GM18868 (cell line): Measurements from ENCODE around the gene NRG2.
A peak's percentile ranks its signal among the peaks of the same experiment; 100 is the strongest.

Source experiments
- ATAC-seq: cut with Tn5 transposase; IDR thresholded peaks from one replicate; pipeline ENCODE4 v1.9.1; 2021; ENCODE audit warnings: mild to moderate bottlenecking, moderate library complexity; ENCODE audit not compliant: unreplicated experiment

The NRG2 gene

DNA sequence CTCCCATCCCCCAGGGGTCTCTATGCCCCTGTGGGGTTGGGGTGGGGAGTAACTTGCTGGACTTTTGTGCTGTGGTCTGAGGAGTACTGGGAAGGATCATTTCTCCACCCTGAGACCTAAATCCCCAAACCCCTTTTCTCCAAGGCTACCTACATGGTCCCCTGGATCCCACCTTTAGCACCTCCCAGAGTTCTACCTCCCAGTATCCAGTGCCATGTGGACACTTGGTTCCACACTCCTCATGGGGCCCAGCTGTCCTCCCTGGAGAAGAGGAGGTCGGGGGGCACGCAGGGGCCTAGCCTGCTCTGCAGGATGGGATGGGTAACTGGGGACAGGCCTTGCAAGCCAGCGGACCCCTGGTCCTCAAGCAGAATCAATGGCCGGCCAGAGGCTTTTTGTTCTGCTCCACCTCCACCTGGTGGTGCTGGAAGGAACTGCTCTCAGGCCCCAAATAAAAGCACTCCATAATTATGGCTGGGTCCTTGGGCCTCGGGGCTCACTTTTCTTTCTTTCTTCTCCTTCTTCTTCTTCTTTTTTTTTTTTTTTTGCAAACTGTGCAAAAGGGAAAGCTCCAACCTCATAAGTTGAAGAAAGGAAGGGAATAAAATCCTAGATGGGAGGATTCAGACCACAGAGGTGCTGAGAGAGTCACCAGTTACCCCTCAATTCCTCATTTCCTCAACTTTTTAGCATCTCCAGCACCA, 179.1 kb downstream of the NRG2 start:
- no peak for ATAC-seq

DNA sequence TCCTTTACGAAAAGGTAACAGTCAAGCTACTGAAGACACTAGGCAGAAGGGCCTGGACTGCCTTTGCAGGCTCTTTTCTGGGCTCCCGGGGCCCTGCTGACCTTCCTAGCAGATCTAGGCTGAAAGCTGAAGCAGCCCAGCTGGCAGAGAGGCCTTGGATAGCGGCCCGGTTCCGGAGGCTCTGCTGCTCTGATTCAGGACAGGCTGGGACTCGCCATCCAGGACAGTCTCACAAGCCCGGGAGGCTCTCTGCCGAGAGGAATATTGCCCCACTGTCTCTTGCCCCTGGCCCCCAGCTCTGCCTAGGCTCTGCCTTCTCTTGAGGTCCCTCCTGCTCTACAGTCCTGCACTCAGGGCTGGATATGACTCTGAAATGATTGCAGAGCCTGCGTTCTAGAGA, 179.7 kb downstream of the NRG2 start:
- ATAC-seq, result no peak

DNA sequence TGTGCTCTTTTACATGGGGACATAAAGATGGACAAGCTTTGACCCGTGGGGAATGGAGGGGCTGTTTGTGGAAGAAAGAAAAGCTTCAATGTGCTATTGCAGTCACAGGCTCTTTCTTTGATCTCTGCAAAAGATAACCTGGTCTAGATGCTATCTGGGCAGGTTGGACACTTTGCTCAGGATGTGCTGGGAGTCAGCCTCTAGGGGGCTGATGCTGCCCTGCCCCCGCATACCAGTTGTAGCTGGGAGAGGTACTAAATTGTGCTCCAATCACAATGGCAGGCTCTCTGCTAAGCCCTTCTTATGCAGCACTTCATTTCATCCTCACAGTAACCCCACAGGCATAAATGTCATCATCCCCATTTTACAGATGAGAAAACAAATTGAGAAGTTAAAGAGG, 180.3 kb downstream of the NRG2 start:
- ATAC-seq, result no peak

DNA sequence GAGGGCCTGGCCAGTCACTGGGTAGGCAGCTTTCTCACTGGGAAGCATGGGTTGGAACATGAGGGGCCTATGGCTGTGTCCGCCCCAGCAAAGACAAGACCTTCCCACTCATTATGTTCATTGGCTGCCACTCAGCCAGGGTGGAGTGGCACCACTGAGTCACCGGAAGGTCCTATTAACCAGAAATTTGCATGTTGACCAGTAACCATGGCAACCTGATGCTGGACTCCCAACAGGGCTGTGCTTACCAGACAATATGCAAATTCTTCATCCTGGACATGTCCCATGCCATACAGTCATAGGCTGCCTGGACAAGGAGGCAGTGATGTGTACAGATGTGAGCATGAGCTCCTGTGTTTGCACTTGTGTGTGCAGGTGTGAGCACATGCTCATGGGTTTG, 180.8 kb downstream of the NRG2 start:
- ATAC-seq, result no peak

DNA sequence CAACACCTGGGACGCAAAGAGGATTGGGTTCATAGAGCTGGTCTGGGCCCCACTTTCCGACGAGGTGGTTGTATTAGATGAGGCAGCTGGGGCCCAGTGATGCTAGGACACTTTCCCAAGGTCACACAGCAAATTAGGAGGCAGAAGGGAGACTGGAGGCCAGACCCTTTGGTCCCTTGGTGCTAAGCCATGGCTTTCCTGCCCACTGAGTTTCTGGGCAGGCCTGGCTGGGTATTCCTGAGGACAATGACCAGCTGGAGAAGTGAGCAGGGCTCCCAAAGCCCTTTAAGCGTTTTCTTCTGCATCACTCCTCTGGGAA, 181.3 kb downstream of the NRG2 start:
- ATAC-seq, result no peak

DNA sequence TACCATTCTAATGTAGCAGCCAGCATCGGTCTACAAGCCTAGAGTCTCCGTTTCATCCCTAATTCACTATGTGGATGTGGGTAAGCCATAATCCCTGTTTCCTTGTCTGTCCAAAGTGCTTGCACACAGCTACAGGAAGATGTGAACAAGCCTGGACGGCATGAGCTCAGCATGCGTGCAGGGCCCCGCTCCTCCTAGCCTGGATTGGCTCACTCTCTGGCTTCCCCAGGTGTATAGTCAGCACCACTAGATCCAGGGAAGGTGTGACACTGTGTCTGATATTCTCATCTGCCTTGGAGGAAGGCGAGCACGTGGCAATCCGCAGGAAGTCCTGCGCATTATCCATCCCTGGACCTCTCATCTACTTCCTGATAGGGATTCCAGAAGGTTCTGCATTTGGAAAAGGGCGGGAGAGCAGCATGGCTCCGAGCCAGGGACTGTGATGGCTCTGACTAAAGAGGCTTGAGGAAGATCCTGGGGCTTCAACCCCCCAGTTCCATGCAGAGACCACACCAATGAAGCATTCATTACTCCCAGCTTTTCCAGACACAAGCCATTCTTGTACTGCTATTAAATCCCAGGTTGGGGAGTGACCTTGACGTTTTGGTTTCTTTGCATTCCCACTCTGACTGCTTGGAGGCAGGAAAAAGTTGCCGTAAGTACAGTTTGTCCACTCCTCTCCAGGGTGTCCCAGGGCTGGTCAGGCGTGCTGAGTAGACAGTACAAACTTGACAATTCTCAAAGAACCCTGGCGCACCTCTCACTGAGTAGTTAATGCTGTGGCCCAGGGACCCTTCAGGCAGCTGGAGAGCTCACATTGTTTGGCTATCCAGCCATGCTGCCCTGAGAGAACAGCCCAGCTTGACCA, 181.8 kb downstream of the NRG2 start:
- ATAC-seq, result no peak

DNA sequence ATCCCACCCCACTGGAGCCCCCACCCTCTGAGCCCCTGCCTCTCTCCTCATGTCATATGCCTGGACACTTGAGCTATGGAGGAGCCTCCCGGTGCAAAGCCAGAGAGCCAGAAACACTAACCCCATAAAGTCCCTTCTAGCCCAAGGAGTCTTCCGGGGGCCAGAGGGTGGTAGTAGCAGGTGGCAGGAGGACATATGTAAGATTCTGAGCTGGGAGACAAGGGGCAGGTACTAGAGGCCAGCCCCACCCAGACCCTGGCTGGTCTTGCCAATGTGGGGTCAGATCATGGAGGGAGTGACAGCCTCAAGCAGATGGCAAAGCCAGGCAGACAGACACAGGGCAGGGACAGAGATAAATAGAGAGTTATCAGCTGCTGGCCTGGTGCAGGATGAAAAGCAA, 184.1 kb downstream of the NRG2 start:
- ATAC-seq, result no peak

DNA sequence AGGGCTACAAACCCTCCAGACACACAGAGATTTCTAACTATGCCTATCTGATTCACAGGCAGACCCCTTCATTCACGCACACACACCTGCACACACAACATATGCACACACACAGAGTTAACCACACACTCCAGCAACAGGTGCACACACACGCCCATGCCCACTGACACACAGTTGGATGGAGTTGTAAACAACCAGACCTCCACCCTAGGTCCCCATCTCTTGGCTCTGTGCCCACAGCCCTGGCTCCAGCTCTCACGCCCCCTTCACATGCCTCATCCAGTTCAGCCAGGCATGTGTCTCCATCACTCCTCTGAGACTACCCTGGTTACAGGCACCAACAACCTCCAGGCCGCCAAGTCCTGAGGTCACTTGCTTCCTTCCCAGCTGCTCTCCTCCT, 186.4 kb downstream of the NRG2 start:
- no peak for ATAC-seq

DNA sequence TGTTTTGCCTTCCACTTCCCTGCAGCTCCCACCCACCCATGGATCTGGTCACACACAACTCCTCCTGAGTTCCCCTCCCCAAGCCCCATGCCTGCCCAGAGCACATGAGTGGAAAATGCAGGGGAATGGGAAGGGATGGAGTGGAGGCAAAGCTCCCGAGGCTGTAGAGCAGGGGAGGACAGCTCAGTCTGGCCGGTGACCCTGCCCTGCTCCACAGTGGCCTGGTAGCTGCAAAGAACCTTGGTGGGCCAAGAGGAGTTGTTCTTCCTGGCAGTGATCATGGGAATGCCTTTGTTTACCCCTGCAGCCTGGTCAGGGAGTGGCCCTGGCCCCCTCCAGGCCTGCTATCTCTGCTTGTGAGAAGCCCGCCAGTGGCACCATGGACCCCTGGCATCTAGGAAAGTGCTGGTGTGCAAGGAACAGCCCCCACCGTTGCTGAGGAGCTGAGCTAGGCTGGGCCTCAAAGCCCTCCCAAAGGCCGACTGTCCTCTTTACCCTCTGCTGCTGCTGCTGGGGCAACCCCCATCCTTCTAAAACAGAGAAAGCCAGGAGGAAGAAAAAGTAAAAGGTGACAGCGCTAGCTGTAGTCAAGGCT, 187.1 kb downstream of the NRG2 start:
- no peak for ATAC-seq

DNA sequence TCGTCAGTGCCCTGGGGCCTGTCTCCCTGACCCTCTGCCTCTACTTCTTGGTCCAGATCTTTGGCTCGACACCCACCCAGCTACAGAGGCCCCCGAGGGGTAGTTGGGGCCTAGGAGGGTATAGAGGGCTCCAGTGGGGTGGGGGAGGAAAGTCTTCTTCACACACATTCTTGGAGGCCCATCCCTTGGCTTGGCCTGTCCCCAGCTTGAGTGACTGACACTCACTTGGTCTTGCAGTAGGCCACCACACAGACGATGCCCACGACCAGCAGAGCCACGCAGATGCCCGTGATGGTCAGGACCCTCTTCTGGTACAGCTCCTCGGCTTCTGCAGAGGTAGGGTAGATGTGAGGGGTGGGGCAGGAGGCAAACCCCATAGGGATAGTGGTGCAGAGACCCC, 187.6 kb downstream of the NRG2 start:
- no peak for ATAC-seq

DNA sequence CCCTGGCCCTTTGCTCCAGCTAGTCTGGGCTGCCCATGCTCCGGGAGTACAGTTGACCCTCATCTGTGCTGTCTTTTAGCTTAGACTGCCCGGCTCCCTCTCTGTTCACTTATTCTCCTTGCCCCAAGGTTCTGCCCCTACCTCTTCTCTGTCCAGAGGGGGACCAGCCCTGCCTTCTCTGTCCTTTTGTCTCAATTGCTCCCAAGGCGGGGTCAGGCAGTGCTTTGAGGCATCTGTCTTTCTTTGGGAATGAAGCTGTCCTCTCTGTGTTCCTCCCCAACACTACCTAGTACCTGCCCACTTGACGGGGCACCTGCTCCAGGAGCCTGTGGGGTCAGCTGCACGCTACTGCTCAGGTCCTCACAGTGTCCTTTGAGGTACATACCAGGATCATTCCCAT, 188.1 kb downstream of the NRG2 start:
- ATAC-seq, result no peak

DNA sequence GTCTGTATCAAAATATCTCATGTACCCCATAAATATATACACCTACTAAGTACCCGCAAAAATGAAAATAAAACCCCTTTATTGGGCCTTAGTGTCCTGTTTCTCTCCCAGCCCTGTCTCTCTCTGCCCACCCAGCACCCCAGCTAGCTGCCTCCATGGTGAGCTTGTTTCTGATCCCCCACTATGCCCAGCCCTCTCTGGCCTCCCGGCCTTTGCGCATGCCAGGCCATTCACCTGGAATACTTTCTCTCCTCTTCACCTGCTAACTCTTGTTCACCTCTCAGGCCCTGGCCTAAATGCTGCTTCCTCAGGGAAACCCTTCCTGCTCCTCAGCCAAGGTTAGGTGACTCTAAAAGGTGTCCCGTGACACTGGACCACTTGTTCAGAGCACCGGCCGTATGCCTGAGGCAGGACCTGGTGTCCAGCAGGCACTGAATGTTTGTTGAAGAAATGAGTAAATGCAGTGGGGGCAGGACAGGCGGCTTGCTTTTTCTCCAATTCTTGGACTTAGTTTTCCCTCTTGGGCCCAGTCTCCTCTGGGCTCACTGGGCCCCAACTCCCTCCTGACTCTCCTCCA, 189.0 kb downstream of the NRG2 start:
- ATAC-seq, result no peak

DNA sequence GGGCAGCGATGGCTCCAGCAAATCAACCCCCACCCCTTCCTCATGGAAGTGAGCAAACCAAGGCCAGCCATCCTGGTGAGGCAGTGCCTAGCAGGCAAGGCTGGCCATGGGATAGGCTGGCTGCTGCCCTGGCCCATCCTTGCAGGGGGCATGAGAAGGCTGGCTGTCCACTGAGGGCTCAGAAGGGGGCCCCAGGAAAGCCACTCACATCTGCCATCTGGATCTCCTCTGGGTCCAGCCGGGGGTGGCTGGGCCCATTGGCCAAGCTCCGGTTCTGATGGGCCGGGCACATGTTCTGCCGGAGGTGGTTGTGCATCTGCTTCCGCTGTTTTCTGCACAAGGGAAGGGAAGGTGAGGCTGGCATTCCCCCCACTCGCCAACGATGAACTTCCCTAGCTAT, 190.4 kb downstream of the NRG2 start:
- ATAC-seq, result no peak

DNA sequence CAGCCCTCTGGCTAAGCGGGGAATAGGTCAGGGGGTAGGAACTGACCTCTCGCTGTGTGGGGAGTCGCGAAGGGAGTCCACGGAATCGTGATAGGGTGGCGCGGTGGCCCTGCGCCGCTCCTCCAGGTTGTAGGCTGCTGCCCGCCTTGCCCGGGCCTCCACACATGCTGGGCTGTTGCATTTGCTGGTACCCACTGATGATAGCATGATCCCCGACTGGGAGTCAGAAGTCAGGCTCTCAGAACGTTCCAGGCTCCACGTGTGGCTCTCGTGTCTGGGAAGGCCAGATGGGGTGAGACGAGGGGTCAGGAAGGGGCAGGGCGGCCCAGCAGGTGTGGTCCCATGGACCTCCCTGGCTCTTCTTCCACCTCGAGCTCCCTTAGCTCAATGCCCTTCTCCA, 191.5 kb downstream of the NRG2 start:
- ATAC-seq, result no peak

DNA sequence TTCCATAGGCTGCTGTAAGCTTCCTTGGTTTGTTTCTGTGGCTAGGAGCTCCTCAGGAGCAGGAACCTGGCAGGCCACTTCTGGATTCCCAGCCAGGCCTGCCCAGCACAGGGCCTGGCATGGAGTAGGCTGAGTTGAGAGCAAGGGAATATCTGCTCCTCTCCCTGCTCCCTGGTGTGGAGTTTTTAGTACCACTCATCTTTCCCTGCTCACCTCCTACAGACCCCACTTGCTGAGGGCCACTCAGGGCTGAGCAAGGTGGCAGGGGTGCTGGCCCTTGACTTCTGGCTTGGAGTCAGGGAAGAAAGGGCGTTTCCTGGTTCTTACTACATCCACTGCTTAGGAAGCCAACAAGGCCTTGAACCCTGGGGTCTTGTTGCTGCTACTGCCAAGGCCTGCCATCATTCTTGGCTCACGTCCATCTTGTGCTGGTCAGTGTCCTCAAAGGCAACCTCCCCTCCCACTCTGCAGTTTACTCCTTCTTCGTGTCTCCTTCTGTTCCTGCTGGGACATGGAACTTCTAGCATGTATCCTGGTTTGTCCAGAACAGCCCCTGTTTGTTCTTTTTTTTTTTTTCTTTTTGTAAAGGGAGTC, 192.6 kb downstream of the NRG2 start:
- no peak for ATAC-seq

DNA sequence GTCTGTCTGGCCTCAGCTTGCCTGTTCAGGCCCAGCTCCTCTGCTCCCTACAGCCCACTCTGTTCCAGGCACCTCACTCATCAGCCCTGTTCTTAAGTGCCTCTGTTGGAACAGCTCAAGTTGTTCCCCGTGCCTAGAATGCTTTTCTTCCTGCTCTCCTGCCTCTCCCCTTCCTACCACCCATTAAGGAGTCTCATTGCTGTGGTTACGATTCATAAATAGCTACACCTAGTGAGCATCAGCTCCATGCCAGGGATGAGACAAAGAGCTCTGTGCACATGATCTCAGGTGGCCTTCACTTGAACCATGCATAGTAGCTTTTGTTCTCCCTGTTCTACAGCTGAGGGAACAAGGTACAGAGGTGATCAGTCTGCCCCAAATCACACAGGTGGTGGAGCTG, 193.2 kb downstream of the NRG2 start:
- no peak for ATAC-seq

DNA sequence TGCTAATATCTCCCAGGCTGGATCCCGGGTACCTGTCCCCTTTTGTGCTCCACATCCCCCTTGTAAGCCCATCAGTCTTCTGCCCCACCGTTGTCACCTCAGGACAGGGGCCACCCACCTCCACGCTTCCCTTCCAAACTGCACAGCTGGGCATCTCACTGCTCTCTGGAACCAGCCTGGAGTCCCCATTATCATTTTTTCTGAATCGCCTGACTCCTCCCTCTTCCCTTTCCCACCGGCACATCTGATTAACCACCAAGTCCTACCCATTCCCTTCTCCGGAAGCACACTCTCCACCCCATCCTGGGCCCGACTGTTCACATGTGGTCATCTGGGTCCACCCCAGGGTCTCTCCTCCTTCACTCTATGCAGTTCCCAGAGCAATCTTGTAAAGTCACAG, 193.6 kb downstream of the NRG2 start:
- ATAC-seq, result no peak

DNA sequence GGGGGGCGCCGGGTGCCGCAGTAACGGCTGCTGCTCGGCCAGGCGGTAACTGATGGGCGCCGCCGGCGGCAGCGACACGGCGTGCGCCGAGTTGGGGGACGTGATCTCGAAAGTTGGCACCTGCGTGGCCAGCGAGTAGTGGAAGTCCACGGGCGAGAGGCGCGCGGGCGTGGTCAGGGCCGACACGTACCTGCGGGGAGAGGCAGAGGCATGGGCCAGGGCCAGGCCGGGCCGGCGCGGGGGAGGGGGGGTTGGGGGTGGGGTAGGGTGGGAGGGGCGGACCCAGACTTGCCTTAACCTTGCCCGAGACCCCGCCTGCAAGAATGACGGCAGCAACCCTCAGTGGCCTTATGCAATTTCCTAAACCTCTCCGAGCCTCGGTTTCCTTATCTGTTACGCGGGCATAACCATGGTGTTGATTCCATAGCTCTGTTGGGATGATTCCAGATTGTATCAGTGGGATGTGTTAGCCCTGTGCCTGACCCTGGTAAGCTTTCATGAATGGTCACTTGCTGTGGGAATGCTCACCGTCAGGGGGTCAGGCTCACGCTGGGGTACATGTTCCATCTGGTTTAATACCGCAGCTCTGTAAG, 194.5 kb downstream of the NRG2 start:
- ATAC-seq, result peak; percentile 26

DNA sequence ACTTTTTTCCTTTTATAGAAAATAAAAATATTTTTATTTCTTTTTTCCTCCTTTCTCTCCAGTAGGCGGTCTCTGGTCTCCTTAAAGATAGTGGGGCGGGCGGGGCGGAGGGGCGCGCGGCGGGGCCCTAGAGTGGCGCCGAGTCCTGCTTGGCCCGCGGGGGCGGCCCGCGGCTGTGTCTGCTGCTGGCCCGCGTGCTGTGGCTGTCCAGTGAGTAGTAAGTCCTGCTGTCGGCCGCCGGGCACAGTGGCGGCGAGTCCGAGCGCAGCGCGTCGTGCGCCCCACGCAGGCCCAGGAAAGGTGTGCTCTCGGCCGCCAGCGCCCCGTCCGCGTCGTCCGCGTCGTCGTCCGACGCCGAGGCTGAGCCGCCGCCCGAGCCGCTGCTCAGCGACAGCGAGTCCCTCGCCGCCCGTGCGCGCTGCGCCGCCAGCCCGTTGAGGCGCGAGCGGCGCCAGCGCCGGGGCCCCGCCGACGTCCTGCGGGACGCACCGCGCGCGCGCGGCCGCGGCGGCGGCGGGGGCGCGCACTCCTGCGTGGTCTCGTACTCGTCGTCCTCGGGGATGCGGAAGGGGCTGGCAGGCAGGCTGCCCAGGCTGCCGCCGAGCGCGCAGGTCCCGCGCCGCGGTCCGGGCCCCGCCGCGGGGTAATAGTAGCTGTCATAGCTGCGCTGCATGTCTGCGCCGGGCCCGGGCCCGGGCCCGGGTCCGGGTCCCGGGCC, 195.2 kb downstream of the NRG2 start:
- ATAC-seq, result peak; percentile 63

DNA sequence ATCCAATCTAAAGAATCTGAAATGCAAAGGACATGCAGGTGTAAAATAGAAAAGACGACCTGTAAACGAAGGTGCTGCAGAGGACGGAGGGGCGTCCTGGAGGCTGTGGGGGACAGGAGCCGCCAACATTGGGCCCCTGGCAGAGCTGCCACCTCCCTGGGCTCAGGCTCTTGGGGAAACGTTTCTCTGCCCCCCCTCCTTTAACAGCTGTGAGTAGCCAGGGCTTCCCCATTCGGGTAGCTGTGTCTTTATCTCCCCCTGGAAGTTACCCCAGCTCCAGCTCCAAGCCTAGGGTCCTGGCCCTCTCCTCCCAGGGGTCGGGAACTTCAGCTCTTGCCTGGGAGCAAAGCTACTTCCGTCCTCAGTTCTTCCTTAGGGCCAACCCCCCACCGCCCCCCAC, 196.0 kb downstream of the NRG2 start:
- ATAC-seq, result no peak
